Skeletal muscle satellite cell (primary cell): ENCODE measurements around the gene HCN4.

ENCODE experiments used
- H3K27me3 ChIP-seq: 2 replicates; pipeline ENCODE4 v1.7.0; 2013; ENCODE audit warnings: low read length; ENCODE audit not compliant: control insufficient read depth, insufficient read depth
- H3K36me3 ChIP-seq: 2 replicates; pipeline ENCODE4 v1.7.0; 2013; ENCODE audit warnings: mild to moderate bottlenecking, control low read depth, low read length; ENCODE audit not compliant: insufficient read depth
- H3K4me1 ChIP-seq: 2 replicates; pipeline ENCODE4 v1.7.0; 2013; ENCODE audit warnings: low read length; ENCODE audit not compliant: control insufficient read depth, insufficient read depth
- H3K4me2 ChIP-seq: 2 replicates; pipeline ENCODE4 v1.7.0; 2013; ENCODE audit warnings: mild to moderate bottlenecking, low read length
- H3K4me3 ChIP-seq: 2 replicates; pipeline ENCODE4 v1.7.0; 2013; ENCODE audit warnings: low read length
- H3K9ac ChIP-seq: 2 replicates; pipeline ENCODE4 v1.7.0; 2013; ENCODE audit warnings: mild to moderate bottlenecking, low read depth, low read length, moderate library complexity
- H3K9me3 ChIP-seq: replicated peaks from 2 replicates; pipeline ENCODE4 v1.7.0; 2013; ENCODE audit warnings: mild to moderate bottlenecking, control low read depth, low read length

HCN4 gene

GRCh38 chr15:73282567-73283365 is 86.0 kb downstream of the HCN4 start:
- Histone ChIP-seq H3K4me2 (no peak overlapping the region), H3K9ac (no peak overlapping the region), H3K4me1 (peaks cover 12% of the 10 kb centered on the region), H3K9me3 (no peaks in the 10 kb centered on the region), H3K4me3 (no peak overlapping the region), H3K36me3 (no peaks in the 10 kb centered on the region), H3K27me3 (no peaks in the 10 kb centered on the region)

- H3K4me1 ChIP-seq = peaks cover 4% of the 10 kb centered on the region
- H3K9ac ChIP-seq = no peak overlapping the region
- H3K9me3 ChIP-seq = no peaks in the 10 kb centered on the region
- H3K27me3 ChIP-seq = no peaks in the 10 kb centered on the region
- H3K4me2 ChIP-seq = no peak overlapping the region
- no peaks in the 10 kb centered on the region for H3K36me3 ChIP-seq
- H3K4me3 ChIP-seq = no peak overlapping the region
Observed at GRCh38 chr15:73275862-73276261, 92.9 kb downstream of the HCN4 start.

GRCh38 chr15:73273181-73274002 is 95.4 kb downstream of the HCN4 start:
- no peaks in the 10 kb centered on the region for H3K9me3 ChIP-seq

GRCh38 chr15:73270366-73271097 is 98.2 kb downstream of the HCN4 start:
- no peak overlapping the region for H3K4me2 ChIP-seq
- no peak overlapping the region for H3K9ac ChIP-seq
- no peak overlapping the region for H3K4me3 ChIP-seq
- H3K27me3 ChIP-seq = no peaks in the 10 kb centered on the region
- peaks cover 4% of the 10 kb centered on the region for H3K4me1 ChIP-seq
- no peaks in the 10 kb centered on the region for H3K9me3 ChIP-seq
- H3K36me3 ChIP-seq = peaks cover 3% of the 10 kb centered on the region

More at GRCh38 chr15:73273181-73274002, 95.4 kb downstream of the HCN4 start:
- no peak overlapping the region for H3K9ac ChIP-seq
- peaks cover 3% of the 10 kb centered on the region for H3K36me3 ChIP-seq
- H3K4me2 ChIP-seq = peak overlapping the region; percentile 39
- H3K4me1 ChIP-seq = peaks cover 4% of the 10 kb centered on the region
- no peak overlapping the region for H3K4me3 ChIP-seq
- no peaks in the 10 kb centered on the region for H3K27me3 ChIP-seq
